GM10248 (cell line): ENCODE measurements around the gene TXNRD1.
"Not testable (repeated sequence)": the region's sequence is repeated elsewhere in the genome, so short reads cannot be mapped to it uniquely, and the experiment has no call there.

Experiments used
- CTCF ChIA-PET: fragments of 300-600 bp; sonication (Branson Sonifier 250); formaldehyde crosslinking; extraction: SDS; loops from one replicate; lab custom pipeline; 2021; ENCODE audit warnings: antibody characterized with exemption; lab: Yijun Ruan, JAX
- POLR2A ChIA-PET: fragments of 350-650 bp; sonication (Branson Sonifier 250); formaldehyde crosslinking; extraction: SDS; loops from one replicate; lab custom pipeline; 2020; ENCODE audit warnings: antibody characterized with exemption; lab: Yijun Ruan, JAX
- DNase-seq: peaks from one replicate; pipeline ENCODE4 v3.0.0; 2012; ENCODE audit errors: extremely low spot score
- TF ChIP-seq, protein P1 (sequence below): IDR thresholded peaks from 2 replicates; pipeline ENCODE4 v1.5.1; 2012; ENCODE audit warnings: mild to moderate bottlenecking, low read depth; ENCODE audit errors: extremely low read depth, missing control alignments, control extremely low read depth

TXNRD1 gene

GRCh38 chr12:104328790-104329189 lies 113.2 kb downstream of the TXNRD1 start:
- no peak for DNase-seq
- TF ChIP-seq, protein P1, sequence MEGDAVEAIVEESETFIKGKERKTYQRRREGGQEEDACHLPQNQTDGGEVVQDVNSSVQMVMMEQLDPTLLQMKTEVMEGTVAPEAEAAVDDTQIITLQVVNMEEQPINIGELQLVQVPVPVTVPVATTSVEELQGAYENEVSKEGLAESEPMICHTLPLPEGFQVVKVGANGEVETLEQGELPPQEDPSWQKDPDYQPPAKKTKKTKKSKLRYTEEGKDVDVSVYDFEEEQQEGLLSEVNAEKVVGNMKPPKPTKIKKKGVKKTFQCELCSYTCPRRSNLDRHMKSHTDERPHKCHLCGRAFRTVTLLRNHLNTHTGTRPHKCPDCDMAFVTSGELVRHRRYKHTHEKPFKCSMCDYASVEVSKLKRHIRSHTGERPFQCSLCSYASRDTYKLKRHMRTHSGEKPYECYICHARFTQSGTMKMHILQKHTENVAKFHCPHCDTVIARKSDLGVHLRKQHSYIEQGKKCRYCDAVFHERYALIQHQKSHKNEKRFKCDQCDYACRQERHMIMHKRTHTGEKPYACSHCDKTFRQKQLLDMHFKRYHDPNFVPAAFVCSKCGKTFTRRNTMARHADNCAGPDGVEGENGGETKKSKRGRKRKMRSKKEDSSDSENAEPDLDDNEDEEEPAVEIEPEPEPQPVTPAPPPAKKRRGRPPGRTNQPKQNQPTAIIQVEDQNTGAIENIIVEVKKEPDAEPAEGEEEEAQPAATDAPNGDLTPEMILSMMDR = no peak
- ChIA-PET POLR2A (interaction anchor here (0.6 kb wide), 1 partner anchor 1947 kb away, joined by 3 read pairs; no protein-coding TSS in a partner anchor), CTCF (no interaction called here)

- POLR2A ChIA-PET = no interaction called here
Measured at GRCh38 chr12:104329707-104330532, 114.3 kb downstream of the TXNRD1 start.

GRCh38 chr12:104331376-104331775 lies 115.8 kb downstream of the TXNRD1 start:
- ChIA-PET CTCF (no interaction called here), POLR2A (no interaction called here)
- TF ChIP-seq, protein P1 = no peak
- DNase-seq = no peak

More at GRCh38 chr12:104329707-104330532, 114.3 kb downstream of the TXNRD1 start:
- TF ChIP-seq, protein P1 = no peak
- DNase-seq = no peak
- CTCF ChIA-PET = no interaction called here

- CTCF ChIA-PET, POLR2A ChIA-PET, DNase-seq: not testable (repeated sequence)
Measured at GRCh38 chr12:104332273-104332672, 116.7 kb downstream of the TXNRD1 start.

GRCh38 chr12:104333692-104334255 lies 118.2 kb downstream of the TXNRD1 start:
- ChIA-PET CTCF (interaction anchor here (1.2 to 3.1 kb wide), 2 partner anchors 7 to 13 kb away, joined by 3 to 13 read pairs; no protein-coding TSS in a partner anchor), POLR2A (no interaction called here)
- DNase-seq = no peak
- TF ChIP-seq, protein P1 = no peak

DNA sequence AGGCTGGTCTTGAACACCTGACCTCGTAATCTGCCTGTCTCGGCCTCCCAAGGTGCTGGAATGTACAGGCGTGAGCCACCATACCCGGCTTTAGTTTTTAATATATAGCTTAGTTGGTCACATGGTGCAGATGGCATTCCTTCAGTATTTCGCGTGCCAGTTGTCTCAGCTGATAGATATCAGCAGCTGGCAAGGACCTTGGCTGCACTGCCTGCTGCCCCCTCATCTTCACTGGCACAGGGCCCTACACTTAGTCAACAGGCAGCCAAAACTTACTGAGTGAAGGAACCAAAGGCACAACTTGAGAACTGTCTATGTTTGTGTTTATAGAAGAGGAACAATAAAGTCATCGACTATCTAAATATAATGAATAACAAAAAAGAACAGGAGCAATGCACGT lies 119.0 kb downstream of the TXNRD1 start:
- TF ChIP-seq, protein P1 = no peak
- POLR2A ChIA-PET = no interaction called here
- CTCF ChIA-PET = interaction anchor here (1.0 to 3.1 kb wide), 3 partner anchors 8 to 14 kb away, joined by 3 to 13 read pairs (median 3); no protein-coding TSS in a partner anchor
- DNase-seq = no peak

- CTCF ChIA-PET = interaction anchor here (0.8 to 3.1 kb wide), 5 partner anchors 10 to 120 kb away, joined by 3 to 13 read pairs (median 3); partner anchors contain the start of genes EID3 and TXNRD1
- TF ChIP-seq, protein P1 = no peak
- POLR2A ChIA-PET = no interaction called here
- no peak for DNase-seq
Measured at GRCh38 chr12:104336115-104336514, 120.5 kb downstream of the TXNRD1 start.
